NCI-H748 (cell line): ENCODE data around the gene OGA.

ENCODE experiments used
- DNase-seq: peaks from one replicate; lab custom pipeline; 2025; ENCODE audit not compliant: unreplicated experiment; lab: John Stamatoyannopoulos, UW

OGA gene

DNA sequence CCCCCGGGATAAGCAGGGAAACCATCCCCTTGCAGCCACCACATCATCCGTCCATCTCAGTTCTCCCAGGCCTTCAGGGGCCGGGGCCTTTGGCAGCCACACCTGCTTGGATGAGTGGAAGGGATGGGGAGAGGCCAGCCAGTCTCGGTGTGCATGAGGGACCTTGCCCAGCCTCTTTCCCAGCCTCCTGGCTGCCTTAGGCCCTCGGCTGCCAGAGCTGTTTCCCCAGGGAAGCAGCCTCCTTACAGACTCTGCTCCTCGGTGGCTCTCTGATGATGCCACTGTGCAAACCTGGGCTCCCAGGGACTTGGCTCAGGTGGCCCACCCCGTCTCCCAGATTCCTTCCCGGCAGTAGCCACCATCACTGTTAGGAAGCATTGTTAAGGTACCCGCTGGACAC is 57.0 kb downstream of the OGA start:
- no peak for DNase-seq

DNA sequence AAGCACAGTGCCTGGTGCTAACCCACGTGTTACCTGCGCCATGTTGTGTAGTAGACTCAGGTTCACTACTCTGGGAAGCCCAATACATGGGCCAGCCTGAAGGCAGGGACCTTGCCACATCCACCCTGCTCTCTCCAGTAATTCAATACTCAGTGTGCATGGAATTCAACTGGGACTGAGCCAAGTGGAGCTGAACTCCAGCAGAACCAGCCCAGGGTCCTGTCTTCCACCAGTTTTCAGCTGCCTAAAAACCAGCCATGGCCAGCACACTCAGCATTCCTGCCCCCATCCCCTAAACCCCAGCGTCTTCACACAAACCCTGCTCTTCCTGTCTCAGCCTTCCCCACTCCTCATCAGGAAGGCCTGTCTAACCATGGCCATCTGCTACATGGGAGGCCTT is 57.7 kb downstream of the OGA start:
- no peak for DNase-seq

GRCh38 chr10:101759309-101760247 is 58.7 kb downstream of the OGA start:
- DNase-seq = no peak

- no peak for DNase-seq
Measured at GRCh38 chr10:101758858-101759257, 59.4 kb downstream of the OGA start.

- DNase-seq = no peak
Measured at GRCh38 chr10:101752241-101752640, 66.0 kb downstream of the OGA start.

DNA sequence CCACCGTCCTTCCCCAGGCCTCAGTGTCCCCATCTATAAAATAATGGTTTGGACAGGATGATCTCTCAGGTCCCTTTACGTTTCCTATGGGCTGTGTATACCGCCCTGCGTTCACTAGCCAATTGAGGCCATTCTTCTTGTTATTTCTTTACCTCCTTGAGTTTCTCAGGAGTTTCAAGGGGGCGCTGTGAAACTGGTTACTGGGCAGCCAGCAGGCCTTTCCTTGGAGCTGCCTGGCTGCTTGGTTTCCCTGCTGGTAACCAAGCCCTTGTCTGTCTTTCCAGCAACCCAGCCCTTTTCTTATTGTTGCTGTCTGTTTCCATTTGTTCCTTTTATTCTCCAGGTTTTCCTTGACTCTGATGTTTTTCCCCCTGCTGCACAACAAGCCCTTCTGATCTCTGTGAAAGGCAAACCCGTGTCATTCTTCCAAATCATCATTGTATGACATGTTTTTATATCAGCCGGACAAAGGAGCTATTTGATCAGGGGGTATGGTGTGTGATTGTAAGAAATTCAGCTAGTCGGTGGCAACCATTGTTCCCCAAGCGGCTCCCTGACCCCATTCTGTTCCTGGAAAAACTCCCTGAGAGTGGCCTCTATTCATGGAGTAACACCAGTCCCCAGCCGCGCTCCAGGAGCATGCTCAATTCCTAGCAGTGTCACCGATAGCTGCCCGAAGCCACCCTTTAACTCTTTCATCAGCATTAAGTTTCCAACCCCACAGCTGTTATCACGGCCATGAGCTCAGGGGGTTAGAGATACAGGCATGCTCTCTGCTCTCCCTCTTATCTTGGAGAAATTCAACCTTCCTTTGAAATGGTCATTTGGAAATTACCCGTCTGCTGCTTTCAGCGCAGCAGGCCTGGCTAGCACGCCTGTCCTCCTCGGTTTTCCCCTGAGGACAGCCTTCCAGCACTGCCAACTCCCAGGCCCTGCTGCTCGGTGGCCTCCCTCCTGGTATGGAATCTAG is 68.9 kb downstream of the OGA start:
- no peak for DNase-seq

DNA sequence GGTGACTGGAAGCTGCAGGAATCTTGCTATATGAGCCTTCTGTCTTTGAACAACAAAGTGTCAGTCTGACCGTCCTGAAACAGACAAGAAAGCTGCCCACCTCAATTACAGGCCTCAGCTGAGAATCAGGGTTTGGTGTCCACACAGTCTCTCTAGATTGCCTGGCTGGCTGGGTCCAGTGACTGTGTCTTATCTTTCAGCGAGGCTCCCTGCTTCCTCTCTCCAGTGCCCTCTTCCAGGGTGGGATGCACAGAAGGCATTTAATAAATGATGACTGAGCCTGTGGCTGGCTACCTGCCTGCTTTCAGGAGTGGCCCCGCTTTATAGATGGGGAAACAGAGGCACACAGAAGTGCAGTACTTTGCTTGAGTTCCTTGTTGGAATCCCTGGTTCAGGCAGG is 69.7 kb downstream of the OGA start:
- DNase-seq = no peak

DNA sequence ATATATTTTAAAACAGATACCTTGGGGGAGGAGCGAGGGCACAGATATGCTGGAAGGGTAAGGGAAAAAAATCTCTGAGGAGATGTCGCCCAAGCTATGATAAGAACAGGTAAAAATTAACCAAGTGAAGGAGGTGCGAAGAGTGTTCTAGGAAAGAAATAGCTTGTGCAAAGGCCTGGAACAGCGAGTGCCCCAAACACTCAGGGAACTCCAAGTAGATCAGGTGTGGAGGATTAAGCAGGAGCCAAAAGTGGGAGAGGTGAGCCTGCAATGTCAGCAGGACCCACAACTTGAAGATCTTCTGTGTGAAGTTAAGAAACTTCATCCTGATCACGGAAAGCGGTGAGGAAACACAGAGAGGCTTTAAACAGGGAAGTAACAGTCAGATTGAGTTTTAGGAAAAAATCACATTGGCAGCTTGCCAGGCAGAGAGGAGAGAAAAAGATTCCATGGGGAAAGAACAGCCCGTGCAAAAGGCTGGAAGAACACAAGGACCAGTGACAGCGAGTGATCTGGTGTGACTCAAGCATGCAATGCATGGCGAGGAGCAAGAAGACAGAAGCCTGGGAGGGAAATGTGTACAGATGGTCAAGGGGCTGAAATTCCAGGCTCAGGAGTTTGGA is 73.1 kb downstream of the OGA start:
- DNase-seq = no peak

- DNase-seq = no peak
Measured at GRCh38 chr10:101744267-101744666, 74.0 kb downstream of the OGA start.

DNA sequence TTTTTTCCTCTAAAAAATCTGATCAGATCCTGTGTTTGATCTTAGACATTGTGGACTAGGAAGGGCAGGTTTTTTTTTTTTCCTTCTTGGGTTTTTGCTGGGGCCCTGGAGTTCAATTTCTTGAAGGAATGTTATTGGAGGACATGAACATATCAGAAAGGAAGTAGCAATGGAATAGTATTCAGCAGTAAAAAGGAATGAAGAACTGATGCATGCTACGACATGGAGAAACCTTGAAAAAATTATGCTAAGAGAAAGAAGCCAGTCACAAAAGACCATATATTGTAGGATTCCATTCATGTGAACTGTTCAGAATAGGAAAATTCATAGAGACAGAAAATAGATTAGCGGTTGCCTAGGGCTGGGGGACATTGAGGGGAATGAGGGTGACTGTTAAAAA is 76.3 kb downstream of the OGA start:
- no peak for DNase-seq

- DNase-seq = no peak
Measured at GRCh38 chr10:101736666-101737065, 81.6 kb downstream of the OGA start.
